GM10847 (cell line): ENCODE measurements around the gene NCOA1.

Source experiments
- POLR2A ChIP-seq: IDR thresholded peaks from 2 replicates; pipeline ENCODE4 v1.6.1; 2011; ENCODE audit not compliant: insufficient read length; ENCODE audit errors: extremely low read depth

Gene NCOA1

GRCh38 chr2:24621779-24622538 lies 130.9 kb downstream of the NCOA1 start:
- no peak for TF ChIP-seq POLR2A

- no peak for TF ChIP-seq POLR2A
Observed at GRCh38 chr2:24623535-24623934, 132.5 kb downstream of the NCOA1 start.

- TF ChIP-seq POLR2A, result no peak
Observed at GRCh38 chr2:24625728-24626127, 134.7 kb downstream of the NCOA1 start.

GRCh38 chr2:24626131-24626530 lies 135.1 kb downstream of the NCOA1 start:
- no peak for TF ChIP-seq POLR2A

- no peak for TF ChIP-seq POLR2A
Observed at GRCh38 chr2:24628746-24629145, 137.7 kb downstream of the NCOA1 start.

GRCh38 chr2:24632172-24632571 lies 141.1 kb downstream of the NCOA1 start:
- no peak for TF ChIP-seq POLR2A

GRCh38 chr2:24635181-24635580 lies 144.1 kb downstream of the NCOA1 start:
- no peak for TF ChIP-seq POLR2A

GRCh38 chr2:24638568-24638967 lies 147.5 kb downstream of the NCOA1 start:
- TF ChIP-seq POLR2A, result no peak

- no peak for TF ChIP-seq POLR2A
Observed at GRCh38 chr2:24642351-24642750, 151.3 kb downstream of the NCOA1 start.

- no peak for TF ChIP-seq POLR2A
Observed at GRCh38 chr2:24643051-24643450, 152.0 kb downstream of the NCOA1 start.

- no peak for TF ChIP-seq POLR2A
Observed at GRCh38 chr2:24644032-24644431, 153.0 kb downstream of the NCOA1 start.

GRCh38 chr2:24650997-24651642 lies 160.1 kb downstream of the NCOA1 start:
- TF ChIP-seq POLR2A, result no peak

- no peak for TF ChIP-seq POLR2A
Observed at GRCh38 chr2:24651643-24652003, 160.6 kb downstream of the NCOA1 start.

- no peak for TF ChIP-seq POLR2A
Observed at GRCh38 chr2:24652265-24653182, 161.5 kb downstream of the NCOA1 start.

GRCh38 chr2:24657818-24658217 lies 166.8 kb downstream of the NCOA1 start:
- TF ChIP-seq POLR2A, result no peak
